GM12873 (cell line): ENCODE data around the gene GRM5.

Experiments used
- TF ChIP-seq, protein P1 (sequence below): IDR thresholded peaks from 2 replicates; pipeline ENCODE4 v1.5.1; 2012; ENCODE audit warnings: low read depth, mild to moderate bottlenecking, moderate library complexity, low read length, control low read depth; ENCODE audit not compliant: insufficient read depth; ENCODE audit errors: missing control alignments

GRM5 gene

DNA sequence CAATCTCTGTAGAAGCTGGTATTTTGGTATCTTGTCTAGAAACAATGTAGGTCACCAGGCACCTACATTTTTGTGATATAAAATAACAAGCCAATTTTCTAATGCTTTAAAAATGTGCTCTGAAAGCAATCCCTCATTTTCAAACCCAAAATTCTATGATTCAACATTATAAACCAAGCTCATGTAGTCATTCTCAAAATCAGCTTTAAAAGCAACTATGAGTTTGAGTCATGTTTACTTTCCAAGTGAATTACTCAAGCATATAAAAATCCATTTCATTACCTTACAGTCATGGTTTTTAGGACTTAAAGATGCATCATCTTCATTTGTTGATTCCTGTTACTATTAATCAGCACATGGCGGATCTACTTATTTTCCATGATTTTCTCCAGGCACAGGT lies 216.4 kb downstream of the GRM5 start:
- TF ChIP-seq, protein P1, sequence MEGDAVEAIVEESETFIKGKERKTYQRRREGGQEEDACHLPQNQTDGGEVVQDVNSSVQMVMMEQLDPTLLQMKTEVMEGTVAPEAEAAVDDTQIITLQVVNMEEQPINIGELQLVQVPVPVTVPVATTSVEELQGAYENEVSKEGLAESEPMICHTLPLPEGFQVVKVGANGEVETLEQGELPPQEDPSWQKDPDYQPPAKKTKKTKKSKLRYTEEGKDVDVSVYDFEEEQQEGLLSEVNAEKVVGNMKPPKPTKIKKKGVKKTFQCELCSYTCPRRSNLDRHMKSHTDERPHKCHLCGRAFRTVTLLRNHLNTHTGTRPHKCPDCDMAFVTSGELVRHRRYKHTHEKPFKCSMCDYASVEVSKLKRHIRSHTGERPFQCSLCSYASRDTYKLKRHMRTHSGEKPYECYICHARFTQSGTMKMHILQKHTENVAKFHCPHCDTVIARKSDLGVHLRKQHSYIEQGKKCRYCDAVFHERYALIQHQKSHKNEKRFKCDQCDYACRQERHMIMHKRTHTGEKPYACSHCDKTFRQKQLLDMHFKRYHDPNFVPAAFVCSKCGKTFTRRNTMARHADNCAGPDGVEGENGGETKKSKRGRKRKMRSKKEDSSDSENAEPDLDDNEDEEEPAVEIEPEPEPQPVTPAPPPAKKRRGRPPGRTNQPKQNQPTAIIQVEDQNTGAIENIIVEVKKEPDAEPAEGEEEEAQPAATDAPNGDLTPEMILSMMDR, result no peak

- TF ChIP-seq, protein P1, result no peak
Measured at GRCh38 chr11:88831303-88831890, 234.4 kb downstream of the GRM5 start.

DNA sequence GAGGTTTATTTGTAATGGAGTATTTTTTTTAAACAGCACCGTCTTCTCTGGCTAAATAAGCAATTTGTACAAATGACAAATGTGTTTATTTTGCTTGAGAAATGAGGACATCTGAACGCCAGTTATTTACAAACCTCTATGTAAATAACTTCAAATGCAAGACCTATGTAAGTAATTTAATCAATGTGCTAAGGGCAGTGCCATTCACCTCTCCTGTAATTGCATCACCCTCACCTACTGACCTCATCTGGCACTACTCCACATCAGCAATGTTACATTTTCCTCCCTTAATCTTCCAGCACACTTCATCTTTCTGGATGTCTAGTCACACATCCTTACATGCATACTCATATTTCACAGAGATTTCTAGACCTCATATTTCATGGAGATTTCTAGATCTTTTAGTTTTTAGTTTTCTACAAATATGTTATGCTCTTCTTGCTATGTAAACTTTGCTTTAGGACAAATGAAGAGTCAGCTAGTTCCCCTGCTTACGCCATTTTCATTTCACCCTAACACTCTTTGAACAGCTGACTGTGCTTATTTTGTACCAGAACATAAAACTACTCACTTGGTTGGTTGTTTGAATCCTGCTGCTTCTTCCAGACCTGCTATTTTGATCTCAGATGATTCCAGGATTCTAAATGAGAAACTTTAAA lies 238.6 kb downstream of the GRM5 start:
- TF ChIP-seq, protein P1, result no peak

- TF ChIP-seq, protein P1, result no peak
Measured at GRCh38 chr11:88819616-88820015, 246.2 kb downstream of the GRM5 start.

DNA sequence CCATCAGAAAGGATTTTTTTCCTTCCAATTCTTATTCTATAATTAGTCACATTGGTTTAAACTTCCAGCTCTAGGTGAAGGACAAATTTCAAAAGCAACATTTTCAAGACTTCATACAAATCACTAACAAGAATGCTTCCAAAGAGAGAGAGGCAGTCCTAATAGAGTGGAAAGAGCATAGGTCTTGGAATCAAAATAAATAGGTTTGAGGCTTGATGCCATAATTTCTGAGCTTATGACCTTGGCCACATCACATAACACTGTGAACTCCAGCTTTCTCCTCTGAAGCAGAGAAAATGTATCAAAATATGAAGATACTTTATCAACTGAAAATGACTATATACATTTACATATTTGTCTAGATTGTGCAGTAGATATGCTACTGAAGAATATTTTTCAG lies 246.8 kb downstream of the GRM5 start:
- TF ChIP-seq, protein P1, result no peak

DNA sequence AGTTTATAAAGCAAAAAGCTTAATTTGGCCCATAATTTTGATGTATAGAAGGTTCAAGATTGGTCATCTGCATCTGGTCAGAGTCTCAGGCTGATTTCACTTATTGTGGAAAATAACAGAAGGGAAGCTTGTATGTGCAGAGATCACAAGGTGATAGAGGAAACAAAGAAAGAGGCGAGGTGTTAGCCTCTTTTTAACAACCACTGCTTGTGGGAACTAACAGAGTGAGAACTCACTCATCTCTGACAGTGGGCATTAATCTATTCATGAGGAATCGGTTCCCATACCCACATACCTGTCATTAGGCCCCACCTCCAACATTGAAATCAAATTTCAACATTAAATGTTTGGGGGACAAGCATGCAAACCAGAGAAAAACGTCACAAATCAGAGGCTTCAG lies 250.3 kb downstream of the GRM5 start:
- TF ChIP-seq, protein P1, result no peak

DNA sequence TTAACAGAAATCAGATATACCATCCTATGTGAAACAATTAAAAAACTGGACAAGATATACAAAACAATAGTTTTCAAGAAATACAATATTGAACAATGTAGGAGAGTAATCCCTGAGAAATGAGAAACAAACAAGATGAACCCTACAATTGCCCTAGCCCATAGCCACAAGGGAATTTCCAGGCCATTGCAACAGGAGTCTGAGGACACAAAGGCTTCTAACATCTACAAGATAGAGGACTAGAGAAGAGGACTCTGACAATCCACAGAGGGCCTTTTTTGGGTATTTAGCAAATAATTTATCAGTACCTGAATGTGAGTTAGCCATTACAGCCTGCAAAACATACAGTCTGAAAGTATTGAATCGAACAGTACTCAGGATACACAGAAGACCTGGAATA lies 251.7 kb downstream of the GRM5 start:
- TF ChIP-seq, protein P1, result no peak
